Spleen (tissue), 7 donors: ENCODE results near the gene PHF11.

ENCODE experiments used
- POLR2A ChIP-seq, 3 donors: fragments of 450-650 bp; IDR thresholded peaks; one replicate each; pipeline ENCODE4 v1.5.1; 2017; ENCODE audit warnings: antibody characterized with exemption in 3 of 3, mild to moderate bottlenecking in 1 of 3
- POLR2AphosphoS5 ChIP-seq, 3 donors: sonication (generic); formaldehyde crosslinking; IDR thresholded peaks; one replicate each; pipeline ENCODE4 v1.5.1; 2017; ENCODE audit warnings: antibody characterized with exemption in 3 of 3
- TF ChIP-seq, protein P1 (sequence below), 11 experiments: fragments of 200-600 bp in 7 of 11; fragments of 450-650 bp in 4 of 11; sonication (generic) in 4 of 11; IDR thresholded peaks in 8 of 11; conservative IDR thresholded peaks in 3 of 11; 1 replicate in 7 of 11; 2 replicates in 4 of 11; pipeline versions ENCODE4 v1.4.0 to v1.8.0; 2016 to 2021; ENCODE audit warnings: antibody characterized with exemption in 11 of 11, inconsistent platforms in 4 of 11, mild to moderate bottlenecking in 1 of 11
- donor health status: DM: no; HTN: no; CAD: no; lungs with moderate emphysema.
- donor health status: DM: no; HTN: no; CAD: no.
- donor health status: DM: no; HTN: no; CAD: no.

DNA sequence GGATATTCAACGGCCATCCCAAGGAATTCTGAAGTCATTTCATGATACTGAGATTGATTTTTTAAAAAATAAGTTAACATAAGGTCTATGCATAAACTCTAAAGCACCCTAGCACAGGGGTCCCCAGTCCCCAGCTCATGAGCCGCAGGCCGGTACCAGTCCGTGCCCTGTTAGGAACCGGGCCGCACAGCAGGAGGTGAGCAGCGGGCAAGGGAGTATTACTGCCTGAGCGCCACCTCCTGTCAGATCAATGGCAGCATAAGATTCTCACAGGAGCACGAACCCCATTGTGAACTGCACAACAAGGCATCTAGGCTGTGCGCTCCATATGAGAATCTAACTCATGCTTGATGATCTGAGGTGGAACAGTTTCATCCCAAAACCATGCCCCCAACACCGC is 58.6 kb downstream of the PHF11 start:
- TF ChIP-seq POLR2A (IDR thresholded peaks at IDR 0.05) (no peak), POLR2AphosphoS5 (IDR thresholded peaks at IDR 0.05) (no peak)
- TF ChIP-seq, protein P1, sequence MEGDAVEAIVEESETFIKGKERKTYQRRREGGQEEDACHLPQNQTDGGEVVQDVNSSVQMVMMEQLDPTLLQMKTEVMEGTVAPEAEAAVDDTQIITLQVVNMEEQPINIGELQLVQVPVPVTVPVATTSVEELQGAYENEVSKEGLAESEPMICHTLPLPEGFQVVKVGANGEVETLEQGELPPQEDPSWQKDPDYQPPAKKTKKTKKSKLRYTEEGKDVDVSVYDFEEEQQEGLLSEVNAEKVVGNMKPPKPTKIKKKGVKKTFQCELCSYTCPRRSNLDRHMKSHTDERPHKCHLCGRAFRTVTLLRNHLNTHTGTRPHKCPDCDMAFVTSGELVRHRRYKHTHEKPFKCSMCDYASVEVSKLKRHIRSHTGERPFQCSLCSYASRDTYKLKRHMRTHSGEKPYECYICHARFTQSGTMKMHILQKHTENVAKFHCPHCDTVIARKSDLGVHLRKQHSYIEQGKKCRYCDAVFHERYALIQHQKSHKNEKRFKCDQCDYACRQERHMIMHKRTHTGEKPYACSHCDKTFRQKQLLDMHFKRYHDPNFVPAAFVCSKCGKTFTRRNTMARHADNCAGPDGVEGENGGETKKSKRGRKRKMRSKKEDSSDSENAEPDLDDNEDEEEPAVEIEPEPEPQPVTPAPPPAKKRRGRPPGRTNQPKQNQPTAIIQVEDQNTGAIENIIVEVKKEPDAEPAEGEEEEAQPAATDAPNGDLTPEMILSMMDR (IDR thresholded peaks at IDR 0.05 in 8 of 11, conservative IDR thresholded peaks at IDR 0.05 in 3 of 11): no peak
